Rectal smooth muscle tissue (tissue), 1 donor: Measurements from ENCODE around the gene TSHZ2.

Experiments used
- H3K27ac ChIP-seq: one replicate; pipeline ENCODE4 v1.7.0; 2013; ENCODE audit warnings: low read depth, low read length, inconsistent platforms
- H3K27me3 ChIP-seq: one replicate; pipeline ENCODE4 v1.7.0; 2013; ENCODE audit warnings: low read length; ENCODE audit not compliant: control insufficient read depth, insufficient read depth
- H3K36me3 ChIP-seq: one replicate; pipeline ENCODE4 v1.7.0; 2013; ENCODE audit warnings: low read length; ENCODE audit not compliant: control insufficient read depth, insufficient read depth
- H3K4me1 ChIP-seq: one replicate; pipeline ENCODE4 v1.7.0; 2013; ENCODE audit warnings: low read length; ENCODE audit not compliant: control insufficient read depth, insufficient read depth
- H3K4me3 ChIP-seq: one replicate; pipeline ENCODE4 v1.7.0; 2013; ENCODE audit warnings: low read length
- H3K9ac ChIP-seq: one replicate; pipeline ENCODE4 v1.7.0; 2013; ENCODE audit warnings: low read length

Gene TSHZ2

GRCh38 chr20:52972190-52972937, at the start of gene TSHZ2:
Gene TSHZ2, plus strand, starts transcription at chr20:52972358. Its CDS starts 936 bp downstream, at chr20:52973294.
- H3K36me3 ChIP-seq, result no peaks in the 10 kb centered on the region
- H3K4me3 ChIP-seq, result peak within 1 kb of the TSS; percentile 65
- no peak within 1 kb of the TSS for H3K9ac ChIP-seq
- H3K27me3 ChIP-seq, result peaks cover 4% of the 10 kb centered on the region
- no peaks in the 10 kb centered on the region for H3K4me1 ChIP-seq
- peak within 1 kb of the TSS; percentile 22 for H3K27ac ChIP-seq

- no peak overlapping the region for H3K27ac ChIP-seq
- H3K27me3 ChIP-seq, result no peaks in the 10 kb centered on the region
- H3K4me3 ChIP-seq, result no peak overlapping the region
- no peak overlapping the region for H3K9ac ChIP-seq
- no peaks in the 10 kb centered on the region for H3K4me1 ChIP-seq
- H3K36me3 ChIP-seq, result no peaks in the 10 kb centered on the region
Measured at GRCh38 chr20:52922436-52922835, 49.7 kb upstream of the TSHZ2 start.

GRCh38 chr20:52923123-52923937, 48.8 kb upstream of the TSHZ2 start:
- H3K4me1 ChIP-seq, result no peaks in the 10 kb centered on the region

GRCh38 chr20:52924411-52925271, 47.5 kb upstream of the TSHZ2 start:
- no peak overlapping the region for H3K9ac ChIP-seq
- no peaks in the 10 kb centered on the region for H3K4me1 ChIP-seq
- no peak overlapping the region for H3K4me3 ChIP-seq
- H3K36me3 ChIP-seq, result no peaks in the 10 kb centered on the region
- no peak overlapping the region for H3K27ac ChIP-seq
- no peaks in the 10 kb centered on the region for H3K27me3 ChIP-seq

More at GRCh38 chr20:52923123-52923937, 48.8 kb upstream of the TSHZ2 start:
- Histone ChIP-seq H3K27ac (no peak overlapping the region), H3K36me3 (no peaks in the 10 kb centered on the region), H3K4me3 (no peak overlapping the region), H3K27me3 (no peaks in the 10 kb centered on the region), H3K9ac (no peak overlapping the region)

- no peak overlapping the region for H3K27ac ChIP-seq
- H3K36me3 ChIP-seq, result no peaks in the 10 kb centered on the region
- no peaks in the 10 kb centered on the region for H3K27me3 ChIP-seq
- no peak overlapping the region for H3K4me3 ChIP-seq
- H3K9ac ChIP-seq, result no peak overlapping the region
- H3K4me1 ChIP-seq, result no peaks in the 10 kb centered on the region
Measured at GRCh38 chr20:52926505-52926904, 45.7 kb upstream of the TSHZ2 start.

GRCh38 chr20:52933867-52934266, 38.3 kb upstream of the TSHZ2 start:
- no peaks in the 10 kb centered on the region for H3K36me3 ChIP-seq
- no peak overlapping the region for H3K27ac ChIP-seq
- no peak overlapping the region for H3K9ac ChIP-seq
- H3K4me3 ChIP-seq, result no peak overlapping the region
- no peaks in the 10 kb centered on the region for H3K27me3 ChIP-seq
- no peaks in the 10 kb centered on the region for H3K4me1 ChIP-seq

- no peak overlapping the region for H3K4me3 ChIP-seq
Measured at GRCh38 chr20:52936351-52937340, 35.5 kb upstream of the TSHZ2 start.

GRCh38 chr20:52937591-52938100, 34.5 kb upstream of the TSHZ2 start:
- Histone ChIP-seq H3K27me3 (no peaks in the 10 kb centered on the region), H3K9ac (no peak overlapping the region), H3K27ac (no peak overlapping the region)

More at GRCh38 chr20:52936351-52937340, 35.5 kb upstream of the TSHZ2 start:
- H3K36me3 ChIP-seq, result no peaks in the 10 kb centered on the region
- H3K9ac ChIP-seq, result no peak overlapping the region
- H3K27ac ChIP-seq, result no peak overlapping the region
- no peaks in the 10 kb centered on the region for H3K4me1 ChIP-seq
- H3K27me3 ChIP-seq, result no peaks in the 10 kb centered on the region

GRCh38 chr20:52939141-52939540, 33.0 kb upstream of the TSHZ2 start:
- Histone ChIP-seq H3K4me1 (no peaks in the 10 kb centered on the region), H3K4me3 (no peak overlapping the region), H3K36me3 (no peaks in the 10 kb centered on the region)

More at GRCh38 chr20:52937591-52938100, 34.5 kb upstream of the TSHZ2 start:
- Histone ChIP-seq H3K4me1 (no peaks in the 10 kb centered on the region), H3K4me3 (no peak overlapping the region), H3K36me3 (no peaks in the 10 kb centered on the region)

GRCh38 chr20:52941808-52942207, 30.4 kb upstream of the TSHZ2 start:
- Histone ChIP-seq H3K36me3 (no peaks in the 10 kb centered on the region), H3K9ac (no peak overlapping the region), H3K27me3 (no peaks in the 10 kb centered on the region), H3K27ac (no peak overlapping the region), H3K4me3 (no peak overlapping the region), H3K4me1 (no peaks in the 10 kb centered on the region)

More at GRCh38 chr20:52939141-52939540, 33.0 kb upstream of the TSHZ2 start:
- Histone ChIP-seq H3K27me3 (no peaks in the 10 kb centered on the region), H3K27ac (no peak overlapping the region), H3K9ac (no peak overlapping the region)

- no peak overlapping the region for H3K27ac ChIP-seq
- no peak overlapping the region for H3K4me3 ChIP-seq
- no peaks in the 10 kb centered on the region for H3K27me3 ChIP-seq
- no peaks in the 10 kb centered on the region for H3K36me3 ChIP-seq
- H3K4me1 ChIP-seq, result no peaks in the 10 kb centered on the region
- no peak overlapping the region for H3K9ac ChIP-seq
Measured at GRCh38 chr20:52943185-52943841, 28.8 kb upstream of the TSHZ2 start.
